Heart left ventricle (tissue), 16 donors: Measurements from ENCODE around the gene ING5. TPM values are rescaled to one million over a fixed set of nuclear protein-coding genes. Genes with fewer than 3 reads are reported as not detected.

ENCODE experiments used
- ATAC-seq, 4 donors: fragments of 200-7000 bp; cut with Tn5 transposase; one replicate each; pipeline ENCODE4 v1.9.1; 2020 to 2022; ENCODE audit warnings: moderate library complexity in 4 of 4, mild to moderate bottlenecking in 3 of 4, moderate number of reproducible peaks in 1 of 4
- DNase-seq, 5 donors: peaks; one replicate each; pipeline ENCODE4 v3.0.0-alpha.2; 2020
- H3K27ac ChIP-seq, 12 donors: fragments of 200-600 bp; sonication (generic) in 4 of 12; one replicate each; pipeline versions ENCODE4 v1.5.0 to v1.8.0; 2016 to 2022; ENCODE audit warnings: mild to moderate bottlenecking in 2 of 12
- H3K27me3 ChIP-seq, 9 donors: fragments of 200-600 bp; sonication (generic) in 2 of 9; one replicate each; pipeline versions ENCODE4 v1.5.1 to v1.8.0; 2016 to 2022; ENCODE audit warnings: mild to moderate bottlenecking in 3 of 9
- H3K36me3 ChIP-seq, 9 donors: fragments of 200-600 bp; sonication (generic) in 2 of 9; one replicate each; pipeline versions ENCODE4 v1.5.0 to v1.8.0; 2018 to 2022; ENCODE audit warnings: mild to moderate bottlenecking in 2 of 9
- H3K4me1 ChIP-seq, 12 donors: fragments of 200-600 bp; sonication (generic) in 4 of 12; one replicate each; pipeline versions ENCODE4 v1.5.0 to v1.8.0; 2016 to 2022; ENCODE audit warnings: mild to moderate bottlenecking in 3 of 12
- H3K4me3 ChIP-seq, 12 donors: fragments of 200-600 bp; sonication (generic) in 4 of 12; one replicate each; pipeline versions ENCODE4 v1.5.0 to v1.8.0; 2017 to 2022; ENCODE audit warnings: mild to moderate bottlenecking in 9 of 12, moderate library complexity in 4 of 12
- H3K9me3 ChIP-seq, 12 donors: fragments of 200-600 bp; sonication (generic) in 4 of 12; one replicate each; pipeline versions ENCODE4 v1.5.0 to v1.8.0; 2016 to 2022; ENCODE audit warnings: mild to moderate bottlenecking in 1 of 12
- POLR2A ChIP-seq, 2 donors: fragments of 450-650 bp; IDR thresholded peaks; one replicate each; pipeline ENCODE4 v1.6.1; 2017; ENCODE audit warnings: antibody characterized with exemption in 2 of 2, mild to moderate bottlenecking in 2 of 2, moderate library complexity in 2 of 2
- WGBS, 4 donors: extraction: QIAGEN DNeasy Blood & Tissue Kit in 2 of 4; methylation state at CpG; one replicate each; pipeline versions ENCODE4 v1.1.5 to v1.1.7; 2013 to 2018; 5-methylcytosine and 5-hydroxymethylcytosine counted together
- intact Hi-C, 10 donors: fragments of 100-400 bp; cut with DNase I; formaldehyde crosslinking; loops; one replicate each; pipeline versions ENCODE4 v1.11.1 to v1.14.2; 2022
- polyA plus RNA-seq, 2 donors: library from polyadenylated mRNA; stranded (reverse); fragments of 200-250 nt; gene quantifications; one replicate each; pipeline ENCODE4 v1.2.3, GENCODE V29; 2013
- total RNA-seq, 9 donors: library from RNA; depleted of rRNA in 2 of 9; stranded (reverse); fragments of >200 nt in 2 of 9; fragmentation: NEBNext Ultra II Directional in 3 of 9; extraction: Animal tissue kit (Norgen Biotek cat#: 25700) in 3 of 9; gene quantifications; one replicate each; pipeline versions ENCODE4 v1.1.0 to v1.2.4, GENCODE V29; 2016 to 2023
- TF ChIP-seq, protein P1 (sequence below), 12 donors: fragments of 200-600 bp; sonication (generic) in 4 of 12; IDR thresholded peaks; one replicate each; pipeline versions ENCODE4 v1.5.0 to v1.8.0; 2018 to 2022; ENCODE audit warnings: antibody characterized with exemption in 12 of 12, mild to moderate bottlenecking in 5 of 12
- donor health status: ischemic (EF 13 %, LVEDD 7.1; RV severe dilation, severe dysfunction).
- donor health status: healthy with polysubstance abuse.
- donor health status: DM: no; HTN: yes; CAD: no.
- donor health status: DM: no; HTN: no; CAD: no.
- donor health status: ischemic (EF 25% LVEDD 6.9; RV normal size, moderate dysfunction).
- donor health status: ischemic (EF 25% LVEDD 5.7; RV mildly dilated, moderate dysfunction).
- donor health status: healthy.
- donor health status: DM: yes; HTN: yes; CAD: no.
- donor health status: ischemic (EF 35%, LVEDD 5.7; RV mildly dilated, moderate dysfunction).
- donor health status: nonischemic (EF 11% LVEDD 7.7; RV severe dilation, severe dysfunction).
- donor health status: DM: yes; HTN: yes; CAD: no.
- donor health status: PGD.
- donor health status: ischemic (EF 29% LVEDD 5.4; RV normal size, mild dysfunction).
- donor health status: nonischemic (EF 23%, LVEDD 6.1; RV moderate dilation, normal function).

Gene ING5
- total and polyA plus RNA-seq, 11 donors, result 11.8 to 29.3 (median 18.2) TPM

DNA sequence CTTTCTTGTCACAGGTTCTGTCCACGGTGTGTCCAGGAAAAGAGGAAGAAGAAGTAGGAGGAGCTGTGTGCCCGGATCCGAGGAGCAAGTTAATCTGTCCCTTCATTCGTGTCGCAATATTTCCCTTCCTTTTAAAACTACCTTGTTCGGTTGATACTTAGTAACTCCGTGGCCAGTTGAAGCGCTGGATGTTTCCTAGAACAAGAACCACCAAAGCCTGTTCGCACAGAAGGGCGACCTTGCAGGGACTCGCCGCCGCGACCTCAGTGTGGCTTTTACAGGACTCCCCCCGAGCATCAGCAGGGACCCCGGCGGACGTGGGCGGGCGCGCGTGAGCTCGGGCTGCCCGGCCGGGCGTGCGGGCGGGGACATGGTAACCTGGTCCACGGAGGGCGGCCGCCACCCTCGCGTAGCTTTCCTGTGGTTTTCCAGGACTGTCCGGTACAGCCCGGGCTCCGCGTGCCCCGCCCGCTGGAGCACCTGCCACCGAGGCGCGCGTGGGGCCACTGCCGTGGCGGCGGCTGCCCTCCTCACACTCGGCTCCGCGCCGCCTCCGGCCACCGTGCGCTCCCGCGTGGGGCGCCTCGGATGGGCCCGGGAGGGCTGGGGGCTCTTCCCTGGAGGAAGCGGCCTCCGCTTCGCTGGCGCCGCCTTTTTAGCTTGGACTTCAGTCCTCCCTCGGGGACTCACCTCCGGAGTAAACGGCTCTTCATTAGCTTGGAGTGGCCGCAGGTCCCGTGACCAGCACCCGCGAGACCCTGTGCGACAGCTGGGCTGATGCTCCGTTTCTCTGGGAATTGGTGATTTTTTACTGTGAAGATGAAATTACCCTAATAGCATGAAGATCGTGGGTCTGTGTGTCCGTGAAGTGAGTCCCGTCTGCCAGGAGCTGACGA is 23.4 kb downstream of the ING5 start:
- peak in 1 of 5 donors; percentile 18 for DNase-seq
- TF ChIP-seq POLR2A (IDR thresholded peaks at IDR 0.05), result no peak
- TF ChIP-seq, protein P1, sequence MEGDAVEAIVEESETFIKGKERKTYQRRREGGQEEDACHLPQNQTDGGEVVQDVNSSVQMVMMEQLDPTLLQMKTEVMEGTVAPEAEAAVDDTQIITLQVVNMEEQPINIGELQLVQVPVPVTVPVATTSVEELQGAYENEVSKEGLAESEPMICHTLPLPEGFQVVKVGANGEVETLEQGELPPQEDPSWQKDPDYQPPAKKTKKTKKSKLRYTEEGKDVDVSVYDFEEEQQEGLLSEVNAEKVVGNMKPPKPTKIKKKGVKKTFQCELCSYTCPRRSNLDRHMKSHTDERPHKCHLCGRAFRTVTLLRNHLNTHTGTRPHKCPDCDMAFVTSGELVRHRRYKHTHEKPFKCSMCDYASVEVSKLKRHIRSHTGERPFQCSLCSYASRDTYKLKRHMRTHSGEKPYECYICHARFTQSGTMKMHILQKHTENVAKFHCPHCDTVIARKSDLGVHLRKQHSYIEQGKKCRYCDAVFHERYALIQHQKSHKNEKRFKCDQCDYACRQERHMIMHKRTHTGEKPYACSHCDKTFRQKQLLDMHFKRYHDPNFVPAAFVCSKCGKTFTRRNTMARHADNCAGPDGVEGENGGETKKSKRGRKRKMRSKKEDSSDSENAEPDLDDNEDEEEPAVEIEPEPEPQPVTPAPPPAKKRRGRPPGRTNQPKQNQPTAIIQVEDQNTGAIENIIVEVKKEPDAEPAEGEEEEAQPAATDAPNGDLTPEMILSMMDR (IDR thresholded peaks at IDR 0.05), result no peak
- H3K27me3 ChIP-seq, result no peaks in the 10 kb centered on the region
- H3K27ac ChIP-seq, result no peak overlapping the region
- no peak overlapping the region for H3K4me3 ChIP-seq
- peaks cover 0 to 55% (median 36%) of the 10 kb centered on the region in 9 donors for H3K36me3 ChIP-seq
- WGBS, 4 donors, result 95 to 96% (median 96%) methylated on average over 50 to 76 of the region's 76 CpGs
- H3K9me3 ChIP-seq, result peaks cover 0 to 5% (median 0%) of the 10 kb centered on the region in 12 donors
- peaks cover 0 to 19% (median 0%) of the 10 kb centered on the region in 12 donors for H3K4me1 ChIP-seq
- no peak for ATAC-seq
- intact Hi-C loops, result loop anchor here in 3 of 10 donors (5.0 kb wide), 1 partner anchor 152 kb away; no protein-coding TSS in a partner anchor

DNA sequence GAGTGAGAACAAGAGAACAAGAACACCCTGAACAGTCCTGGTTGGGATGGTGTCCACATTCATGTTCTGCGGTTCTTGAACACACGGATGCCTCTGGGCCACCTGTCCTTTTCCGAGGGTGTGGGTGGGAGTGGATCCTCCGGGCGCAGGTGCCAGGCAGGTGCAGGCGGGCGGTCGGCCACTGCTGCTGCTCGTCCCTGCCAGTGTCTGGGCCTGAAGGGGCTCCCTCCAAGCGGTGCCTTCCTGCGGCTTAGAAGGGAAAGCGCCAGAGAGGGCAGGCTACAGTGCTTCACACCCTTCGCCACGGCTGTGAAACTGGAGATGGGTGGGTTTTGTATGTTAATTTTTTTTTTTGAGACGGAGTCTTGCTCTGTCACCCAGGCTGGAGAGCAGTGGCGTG is 24.6 kb downstream of the ING5 start:
- peaks cover 0 to 5% (median 0%) of the 10 kb centered on the region in 12 donors for H3K9me3 ChIP-seq
- H3K27me3 ChIP-seq, result no peaks in the 10 kb centered on the region
- 94 to 95% (median 95%) methylated on average over 16 of the region's 16 CpGs for WGBS, 4 donors
- H3K4me3 ChIP-seq, result no peak overlapping the region
- intact Hi-C loops, result loop anchor here in 3 of 10 donors (5.0 kb wide), 1 partner anchor 151 kb away; no protein-coding TSS in a partner anchor
- peaks cover 0 to 19% (median 2%) of the 10 kb centered on the region in 12 donors for H3K4me1 ChIP-seq
- DNase-seq, result peak in 1 of 5 donors; percentile 15
- H3K36me3 ChIP-seq, result peaks cover 0 to 43% (median 23%) of the 10 kb centered on the region in 9 donors
- ATAC-seq, result no peak
- TF ChIP-seq, protein P1 (IDR thresholded peaks at IDR 0.05), result no peak
- TF ChIP-seq POLR2A (IDR thresholded peaks at IDR 0.05), result no peak
- no peak overlapping the region for H3K27ac ChIP-seq

DNA sequence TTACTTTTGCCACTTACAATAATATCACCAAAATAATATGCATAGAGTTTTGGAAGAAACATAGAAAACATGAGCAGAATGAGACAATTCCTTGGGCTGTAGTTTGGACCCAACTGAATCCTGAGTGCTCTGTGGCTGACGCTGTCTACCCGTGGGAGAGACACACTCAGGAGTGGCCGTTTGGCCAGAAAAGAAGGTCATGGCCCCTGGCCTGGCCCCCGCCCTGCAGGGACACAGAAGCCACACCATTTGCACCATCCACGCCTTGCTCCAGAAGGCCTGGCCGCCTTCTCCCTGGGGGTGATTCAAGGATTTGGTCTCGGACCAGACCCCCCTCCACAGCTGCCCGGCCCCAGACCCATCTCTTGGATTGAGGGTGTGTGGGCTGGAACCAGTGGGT is 26.2 kb downstream of the ING5 start:
- DNase-seq, result peak in 1 of 5 donors; percentile 60
- no peaks in the 10 kb centered on the region for H3K27me3 ChIP-seq
- 75 to 83% (median 78%) methylated on average over 5 to 8 of the region's 8 CpGs for WGBS, 4 donors

More for the DNA sequence above, 26.2 kb downstream of the ING5 start:
- TF ChIP-seq, protein P1 (IDR thresholded peaks at IDR 0.05), result no peak
- no peak for TF ChIP-seq POLR2A (IDR thresholded peaks at IDR 0.05)
- Histone ChIP-seq H3K27ac (peak overlapping the region in 10 of 12 donors; percentile 16 to 88 (median 67)), H3K36me3 (peaks cover 0 to 32% (median 11%) of the 10 kb centered on the region in 9 donors), H3K9me3 (peaks cover 0 to 3% (median 0%) of the 10 kb centered on the region in 12 donors), H3K4me3 (no peak overlapping the region), H3K4me1 (peaks cover 0 to 19% (median 3%) of the 10 kb centered on the region in 12 donors)
- intact Hi-C loops, result loop anchor here in 3 of 10 donors (5.0 kb wide), 1 partner anchor 149 kb away; no protein-coding TSS in a partner anchor
- peak in 3 of 4 donors; percentile 36 to 59 (median 46) for ATAC-seq
